HEK293T (cell line): Measurements from ENCODE around the gene DAG1.

Experiments used
- BHLHE40 ChIP-seq: fragments of 450-650 bp; IDR thresholded peaks from 2 replicates; pipeline ENCODE4 v1.6.1; 2016; ENCODE audit warnings: mild to moderate bottlenecking, moderate library complexity, borderline replicate concordance
- CTBP1 ChIP-seq: fragments of 450-650 bp; IDR thresholded peaks from 2 replicates; pipeline ENCODE4 v1.6.1; 2016; ENCODE audit warnings: borderline replicate concordance
- ELF4 ChIP-seq: fragments of 450-650 bp; IDR thresholded peaks from 2 replicates; pipeline ENCODE4 v1.6.1; 2017; ENCODE audit warnings: antibody characterized with exemption
- FOXA1 ChIP-seq: fragments of 450-650 bp; IDR thresholded peaks from 2 replicates; pipeline ENCODE4 v1.6.1; 2016; ENCODE audit warnings: mild to moderate bottlenecking
- FOXK2 ChIP-seq: fragments of 450-650 bp; IDR thresholded peaks from 2 replicates; pipeline ENCODE4 v1.6.1; 2016; ENCODE audit warnings: mild to moderate bottlenecking
- FOXM1 ChIP-seq: fragments of 450-650 bp; IDR thresholded peaks from 2 replicates; pipeline ENCODE4 v1.6.1; 2017; ENCODE audit warnings: mild to moderate bottlenecking, borderline replicate concordance
- HDGF ChIP-seq: fragments of 450-650 bp; IDR thresholded peaks from 2 replicates; pipeline ENCODE4 v1.6.1; 2017; ENCODE audit warnings: antibody characterized with exemption, borderline replicate concordance
- LEF1 ChIP-seq: fragments of 450-650 bp; IDR thresholded peaks from 2 replicates; pipeline ENCODE4 v1.6.1; 2017; ENCODE audit warnings: mild to moderate bottlenecking, borderline replicate concordance
- PKNOX1 ChIP-seq: fragments of 450-650 bp; IDR thresholded peaks from 2 replicates; pipeline ENCODE4 v1.6.1; 2016
- SP1 ChIP-seq: fragments of 450-650 bp; IDR thresholded peaks from 2 replicates; pipeline ENCODE4 v1.6.1; 2017
- SUZ12 ChIP-seq: fragments of 450-650 bp; IDR thresholded peaks from 2 replicates; pipeline ENCODE4 v1.6.1; 2016; ENCODE audit warnings: mild to moderate bottlenecking
- TARDBP ChIP-seq: fragments of 450-650 bp; IDR thresholded peaks from 2 replicates; pipeline ENCODE4 v1.6.1; 2016
- ZNF384 ChIP-seq: fragments of 450-650 bp; IDR thresholded peaks from 2 replicates; pipeline ENCODE4 v1.6.1; 2016

GRCh38 chr3:49428752-49429080, 41.4 kb upstream of the DAG1 start:
- TF ChIP-seq HDGF (no peak), SP1 (no peak), FOXM1 (no peak), CTBP1 (no peak), FOXA1 (no peak), ZNF384 (no peak), BHLHE40 (no peak), PKNOX1 (no peak), FOXK2 (no peak), LEF1 (no peak), ELF4 (no peak), TARDBP (no peak), SUZ12 (no peak)
